GM21423 (cell line): ENCODE measurements around the gene VIM.

Experiments
- ATAC-seq: cut with Tn5 transposase; IDR thresholded peaks from one replicate; pipeline ENCODE4 v1.9.1; 2021; ENCODE audit warnings: mild to moderate bottlenecking, moderate library complexity; ENCODE audit not compliant: unreplicated experiment

The VIM gene

DNA sequence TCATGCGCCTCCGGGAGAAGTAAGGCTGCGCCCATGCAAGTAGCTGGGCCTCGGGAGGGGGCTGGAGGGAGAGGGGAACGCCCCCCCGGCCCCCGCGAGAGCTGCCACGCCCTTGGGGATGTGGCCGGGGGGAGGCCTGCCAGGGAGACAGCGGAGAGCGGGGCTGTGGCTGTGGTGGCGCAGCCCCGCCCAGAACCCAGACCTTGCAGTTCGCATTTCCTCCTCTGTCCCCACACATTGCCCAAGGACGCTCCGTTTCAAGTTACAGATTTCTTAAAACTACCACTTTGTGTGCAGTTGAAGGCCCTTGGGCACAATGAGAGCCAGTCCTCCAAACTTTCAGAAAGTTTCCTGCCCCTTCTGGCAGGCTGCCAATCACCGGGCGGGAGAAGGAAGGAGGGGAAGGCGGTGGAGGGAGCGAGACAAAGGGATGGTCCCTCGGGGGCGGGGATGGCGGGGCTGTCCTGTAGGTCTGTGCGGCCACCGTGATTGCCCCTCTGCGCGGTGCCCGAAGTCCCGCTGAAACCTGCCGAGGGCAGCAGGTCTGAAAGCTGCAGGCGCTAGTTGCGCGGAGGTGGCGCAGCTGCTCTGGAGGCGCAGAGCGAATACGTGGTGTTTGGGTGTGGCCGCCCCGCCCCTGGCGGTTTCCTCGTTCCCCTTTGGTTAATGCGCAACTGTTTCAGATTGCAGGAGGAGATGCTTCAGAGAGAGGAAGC is 2.1 kb downstream of the VIM start:
- ATAC-seq: peak; percentile 46

DNA sequence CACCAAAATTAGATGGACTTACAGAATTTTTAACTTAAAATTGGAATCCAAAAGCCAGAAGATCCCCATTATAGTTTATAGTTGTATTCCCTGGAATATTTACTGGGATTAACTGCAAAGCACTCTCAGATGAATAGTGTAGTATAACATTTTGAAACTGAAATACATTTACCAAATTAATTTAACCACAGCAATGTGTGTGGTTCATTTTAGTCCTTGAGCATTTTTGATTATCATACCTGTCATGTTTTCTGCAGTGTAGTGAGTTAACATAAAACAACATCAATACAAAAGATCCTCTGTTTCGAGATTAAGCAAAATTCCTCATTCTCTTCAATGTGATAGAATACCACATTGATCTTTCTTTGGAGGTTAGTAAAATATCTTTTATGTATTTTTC is 3.7 kb downstream of the VIM start:
- ATAC-seq: no peak

DNA sequence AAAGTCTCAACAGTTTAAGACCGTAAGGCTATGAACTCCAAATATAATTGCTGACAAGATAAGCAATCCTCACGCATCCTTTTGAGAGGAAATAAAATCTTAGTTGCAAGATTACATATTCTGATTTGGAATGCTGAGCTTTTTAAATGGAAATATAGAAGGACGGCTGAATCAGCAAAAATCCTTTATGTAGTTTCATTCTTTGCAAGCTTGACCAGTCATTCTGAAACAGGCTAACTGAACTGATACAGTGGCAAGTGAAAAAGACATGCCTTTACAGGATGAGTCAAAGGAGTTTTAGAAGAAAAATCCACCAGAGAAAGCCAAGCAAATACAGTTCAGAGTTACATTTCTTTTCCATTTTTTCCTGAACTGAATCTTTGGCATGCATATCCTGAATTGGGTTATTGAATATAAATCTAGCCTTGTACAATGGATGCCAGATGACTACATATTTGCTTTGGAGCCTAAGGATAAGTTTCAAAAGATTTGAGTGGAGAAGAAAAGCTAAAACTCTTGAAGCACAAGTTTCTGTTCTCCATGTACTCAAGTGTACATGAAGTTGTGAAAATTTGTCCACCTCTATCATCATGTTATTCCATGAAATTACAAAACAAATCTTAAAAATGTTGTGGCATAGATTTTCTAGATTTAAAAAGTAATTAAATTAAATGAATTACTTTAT is 4.4 kb downstream of the VIM start:
- no peak for ATAC-seq

- no peak for ATAC-seq
These were observed 5.4 kb downstream of the VIM start for GRCh38 chr10:17233286-17233991.

GRCh38 chr10:17234431-17234945 is 6.4 kb downstream of the VIM start:
- no peak for ATAC-seq

- no peak for ATAC-seq
These were observed 7.1 kb downstream of the VIM start for GRCh38 chr10:17235136-17235535.

DNA sequence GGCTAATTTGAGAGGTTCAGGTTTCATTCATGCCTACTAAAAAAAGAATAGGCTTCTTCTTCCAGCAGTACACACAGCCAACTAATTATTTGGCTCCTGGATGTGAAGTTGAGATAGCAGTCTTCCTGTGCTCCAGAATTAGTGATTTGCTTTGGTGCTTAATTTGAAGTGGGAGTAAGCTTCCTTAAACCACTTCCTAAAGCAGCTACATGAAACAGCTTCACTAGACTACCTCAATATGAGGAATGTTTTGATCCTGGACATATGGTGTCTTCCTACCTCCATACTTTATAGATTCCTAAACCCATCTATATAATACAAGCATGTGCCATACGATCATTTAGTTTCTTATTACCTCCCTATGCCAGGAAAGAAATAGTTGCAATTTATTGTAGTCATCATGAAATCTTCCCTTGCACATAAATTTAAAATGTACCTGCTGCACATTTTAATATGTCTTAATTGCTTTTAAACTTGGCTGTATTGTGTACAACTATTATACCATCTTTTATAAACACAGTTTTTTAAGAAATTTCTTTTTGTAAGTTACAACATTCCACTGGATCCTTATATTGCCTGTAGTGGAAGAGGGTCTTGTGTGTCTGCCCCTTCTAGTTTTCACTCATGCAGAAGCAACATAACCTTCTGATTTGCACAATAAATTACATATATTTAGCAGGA is 8.6 kb downstream of the VIM start:
- no peak for ATAC-seq

DNA sequence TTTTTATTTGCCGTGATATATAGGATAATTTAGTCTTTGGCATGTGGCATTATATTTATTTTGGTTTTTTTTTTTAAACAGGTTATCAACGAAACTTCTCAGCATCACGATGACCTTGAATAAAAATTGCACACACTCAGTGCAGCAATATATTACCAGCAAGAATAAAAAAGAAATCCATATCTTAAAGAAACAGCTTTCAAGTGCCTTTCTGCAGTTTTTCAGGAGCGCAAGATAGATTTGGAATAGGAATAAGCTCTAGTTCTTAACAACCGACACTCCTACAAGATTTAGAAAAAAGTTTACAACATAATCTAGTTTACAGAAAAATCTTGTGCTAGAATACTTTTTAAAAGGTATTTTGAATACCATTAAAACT is 9.1 kb downstream of the VIM start:
- no peak for ATAC-seq

- no peak for ATAC-seq
These were observed 9.9 kb downstream of the VIM start for GRCh38 chr10:17237915-17238444.

- ATAC-seq: no peak
These were observed 10.6 kb downstream of the VIM start for GRCh38 chr10:17238445-17239291.

GRCh38 chr10:17239345-17240085 is 11.5 kb downstream of the VIM start:
- no peak for ATAC-seq

DNA sequence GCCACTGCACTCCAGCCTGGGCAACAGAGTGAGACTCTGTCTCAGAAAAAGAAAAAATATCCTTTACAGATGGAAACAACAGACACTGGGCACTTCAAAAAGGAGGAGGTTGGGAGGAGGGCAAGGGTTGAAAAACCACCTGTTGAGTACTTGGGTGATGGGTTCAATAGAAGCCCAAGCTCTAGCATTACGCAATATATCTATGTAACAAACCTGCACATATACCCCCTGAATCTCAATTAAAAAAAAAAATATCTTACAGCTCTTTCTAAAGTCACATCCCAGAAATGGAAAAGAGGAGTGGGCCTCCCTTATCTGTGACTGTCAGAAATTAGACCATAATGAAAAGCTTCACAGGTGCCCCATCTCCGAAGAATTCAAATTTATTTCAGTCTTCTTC is 12.1 kb downstream of the VIM start:
- ATAC-seq: no peak

GRCh38 chr10:17240616-17241015 is 12.6 kb downstream of the VIM start:
- no peak for ATAC-seq

- ATAC-seq: no peak
These were observed 13.7 kb downstream of the VIM start for GRCh38 chr10:17241611-17242333.

DNA sequence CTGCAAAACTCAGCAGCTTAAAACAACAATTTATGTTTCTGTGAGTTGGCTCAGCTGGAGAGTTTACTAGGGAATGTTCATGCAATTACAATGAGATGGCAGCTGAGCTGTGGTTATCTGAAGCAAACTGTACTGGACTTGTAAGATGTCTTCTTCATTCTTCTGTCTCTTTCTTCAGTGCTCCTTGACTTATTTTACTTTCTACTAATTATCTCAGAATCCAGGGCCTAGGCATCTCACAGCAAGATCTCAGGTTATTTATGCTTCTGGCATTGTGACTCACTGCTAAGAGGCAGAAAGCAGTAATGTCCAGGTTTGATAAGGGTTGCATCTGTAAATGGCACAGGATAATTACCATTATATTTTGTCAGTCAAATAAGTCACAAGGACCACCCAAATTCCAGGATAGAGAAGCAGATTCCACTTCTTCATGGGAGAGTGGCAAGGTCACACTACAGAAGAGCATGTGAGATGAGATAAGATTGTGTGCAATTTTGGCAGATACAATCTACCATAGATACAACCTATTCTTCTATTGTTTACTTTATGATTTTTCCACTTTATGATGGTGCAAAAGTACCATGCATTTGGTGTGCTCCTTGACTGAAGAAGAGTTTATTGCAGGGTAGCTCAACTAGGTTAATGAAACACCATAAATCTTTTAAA is 16.8 kb downstream of the VIM start:
- ATAC-seq: no peak

DNA sequence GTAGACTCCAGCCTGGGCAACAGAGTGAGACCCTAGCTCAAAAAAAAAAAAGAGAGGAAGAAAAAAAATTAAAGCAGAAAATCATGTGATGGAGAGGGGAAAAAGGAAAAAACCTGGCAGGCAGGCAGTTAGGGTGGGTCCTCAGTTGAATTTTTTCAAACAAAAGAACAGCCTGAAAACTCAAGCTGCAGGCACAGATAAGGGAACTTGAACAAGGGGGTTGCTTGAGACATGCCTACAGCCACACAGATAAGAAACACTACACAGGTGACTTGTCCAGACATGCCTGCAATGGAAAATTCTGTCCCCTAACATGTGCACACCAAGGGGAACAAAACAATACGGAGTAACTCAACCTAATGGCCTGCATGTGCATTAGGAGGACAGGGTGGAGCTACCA is 19.2 kb downstream of the VIM start:
- no peak for ATAC-seq

- ATAC-seq: no peak
These were observed 20.9 kb downstream of the VIM start for GRCh38 chr10:17248964-17249363.

- ATAC-seq: no peak
These were observed 21.8 kb downstream of the VIM start for GRCh38 chr10:17249820-17250219.
